ENCODE results near the gene PAK5. TPM values are rescaled to one million over a fixed set of nuclear protein-coding genes. Genes with fewer than 3 reads are reported as not detected.

PAK5 gene
- polyA plus RNA-seq (ENCODE audit: low read depth in 6 of 6): not detected

GRCh38 chr20:9838378-9839295, at the start of gene PAK5:
Gene PAK5 (minus strand): TSS chr20:9839076. CDS start chr20:9644328, 194,748 bp downstream.
- Mint-ChIP-seq H3K27ac (peak within 1 kb of the TSS in 1 of 6 donors; percentile 49), H3K27me3 (peaks cover 44 to 62% (median 57%) of the 10 kb centered on the region in 3 donors), H3K4me1 (no peaks in the 10 kb centered on the region), H3K36me3 (peaks cover 0 to 6% of the 10 kb centered on the region in 2 donors), H3K9me3 (peaks cover 2 to 23% (median 9%) of the 10 kb centered on the region in 7 donors), H3K4me3 (no peak within 1 kb of the TSS)
- DNase-seq (no peak), ATAC-seq (ENCODE audit: low read depth in 2 of 2) (no peak)

- H3K27me3 Mint-ChIP-seq: peaks cover 0 to 28% (median 19%) of the 10 kb centered on the region in 3 donors
- H3K4me3 Mint-ChIP-seq: no peak overlapping the region
- ATAC-seq (ENCODE audit: low read depth in 2 of 2) (no peak), DNase-seq (no peak)
- peaks cover 0 to 2% (median 0%) of the 10 kb centered on the region in 3 donors for H3K4me1 Mint-ChIP-seq
- no peaks in the 10 kb centered on the region for H3K36me3 Mint-ChIP-seq
- H3K27ac Mint-ChIP-seq: no peak overlapping the region
- peaks cover 2 to 29% (median 7%) of the 10 kb centered on the region in 7 donors for H3K9me3 Mint-ChIP-seq
These were observed 48.8 kb upstream of the PAK5 start for GRCh38 chr20:9887706-9888105.

- H3K4me1 Mint-ChIP-seq: peaks cover 0 to 2% (median 0%) of the 10 kb centered on the region in 3 donors
- H3K27ac Mint-ChIP-seq: no peak overlapping the region
- ATAC-seq (ENCODE audit: low read depth in 2 of 2) (no peak), DNase-seq (no peak)
- peaks cover 6 to 17% (median 17%) of the 10 kb centered on the region in 3 donors for H3K27me3 Mint-ChIP-seq
- peaks cover 2 to 29% (median 7%) of the 10 kb centered on the region in 7 donors for H3K9me3 Mint-ChIP-seq
- no peaks in the 10 kb centered on the region for H3K36me3 Mint-ChIP-seq
- H3K4me3 Mint-ChIP-seq: no peak overlapping the region
These were observed 47.4 kb upstream of the PAK5 start for GRCh38 chr20:9886227-9886626.

- no peak for ATAC-seq (ENCODE audit: low read depth in 2 of 2)
- H3K4me1 Mint-ChIP-seq: no peaks in the 10 kb centered on the region
- H3K4me3 Mint-ChIP-seq: no peak overlapping the region
These were observed 45.8 kb upstream of the PAK5 start for GRCh38 chr20:9884666-9885065.

GRCh38 chr20:9884061-9884460, 45.2 kb upstream of the PAK5 start:
- no peaks in the 10 kb centered on the region for H3K36me3 Mint-ChIP-seq
- no peak overlapping the region for H3K27ac Mint-ChIP-seq
- ATAC-seq (ENCODE audit: low read depth in 2 of 2) (no peak), DNase-seq (no peak)
- H3K4me1 Mint-ChIP-seq: no peaks in the 10 kb centered on the region
- no peak overlapping the region for H3K4me3 Mint-ChIP-seq
- H3K9me3 Mint-ChIP-seq: peaks cover under 1 to 13% (median 4%) of the 10 kb centered on the region in 7 donors
- H3K27me3 Mint-ChIP-seq: peaks cover 6 to 19% (median 17%) of the 10 kb centered on the region in 3 donors

More at GRCh38 chr20:9884666-9885065, 45.8 kb upstream of the PAK5 start:
- Mint-ChIP-seq H3K27me3 (peaks cover 6 to 19% (median 17%) of the 10 kb centered on the region in 3 donors), H3K9me3 (peaks cover 2 to 19% (median 8%) of the 10 kb centered on the region in 7 donors), H3K36me3 (no peaks in the 10 kb centered on the region), H3K27ac (no peak overlapping the region)
- DNase-seq: no peak

- H3K4me1 Mint-ChIP-seq: no peaks in the 10 kb centered on the region
- no peak overlapping the region for H3K27ac Mint-ChIP-seq
- ATAC-seq (ENCODE audit: low read depth in 2 of 2): no peak
- peaks cover 0 to 9% (median 2%) of the 10 kb centered on the region in 7 donors for H3K9me3 Mint-ChIP-seq
- no peak overlapping the region for H3K4me3 Mint-ChIP-seq
- peaks cover 8 to 14% (median 13%) of the 10 kb centered on the region in 3 donors for H3K27me3 Mint-ChIP-seq
- no peak for DNase-seq
- H3K36me3 Mint-ChIP-seq: no peaks in the 10 kb centered on the region
These were observed 39.1 kb upstream of the PAK5 start for GRCh38 chr20:9877932-9878495.

- no peaks in the 10 kb centered on the region for H3K36me3 Mint-ChIP-seq
- H3K4me1 Mint-ChIP-seq: no peaks in the 10 kb centered on the region
- H3K4me3 Mint-ChIP-seq: no peak overlapping the region
- H3K9me3 Mint-ChIP-seq: peaks cover 0 to 7% (median 3%) of the 10 kb centered on the region in 7 donors
- no peak for ATAC-seq (ENCODE audit: low read depth in 2 of 2)
- H3K27ac Mint-ChIP-seq: no peak overlapping the region
- DNase-seq: no peak
- peaks cover 4 to 9% (median 9%) of the 10 kb centered on the region in 3 donors for H3K27me3 Mint-ChIP-seq
These were observed 28.5 kb upstream of the PAK5 start for GRCh38 chr20:9867196-9867980.

- Mint-ChIP-seq H3K27ac (no peak overlapping the region), H3K27me3 (peaks cover 0 to 6% (median 0%) of the 10 kb centered on the region in 3 donors), H3K4me3 (no peak overlapping the region), H3K9me3 (peaks cover 0 to 5% (median 0%) of the 10 kb centered on the region in 7 donors), H3K36me3 (no peaks in the 10 kb centered on the region), H3K4me1 (no peaks in the 10 kb centered on the region)
- no peak for ATAC-seq (ENCODE audit: low read depth in 2 of 2)
- no peak for DNase-seq
These were observed 13.7 kb upstream of the PAK5 start for GRCh38 chr20:9852566-9852965.

- no peak overlapping the region for H3K4me3 Mint-ChIP-seq
- no peak for ATAC-seq (ENCODE audit: low read depth in 2 of 2)
- H3K36me3 Mint-ChIP-seq: peaks cover 0 to 6% of the 10 kb centered on the region in 2 donors
- peaks cover 44 to 62% (median 57%) of the 10 kb centered on the region in 3 donors for H3K27me3 Mint-ChIP-seq
- no peak overlapping the region for H3K27ac Mint-ChIP-seq
- H3K9me3 Mint-ChIP-seq: peaks cover 2 to 23% (median 10%) of the 10 kb centered on the region in 7 donors
- H3K4me1 Mint-ChIP-seq: no peaks in the 10 kb centered on the region
- no peak for DNase-seq
These were observed 750 bp upstream of the PAK5 start for GRCh38 chr20:9839626-9840025.

- Mint-ChIP-seq H3K36me3 (peaks cover 0 to 6% of the 10 kb centered on the region in 2 donors), H3K27ac (peak overlapping the region in 1 of 6 donors; percentile 49), H3K4me3 (no peak overlapping the region), H3K4me1 (no peaks in the 10 kb centered on the region), H3K27me3 (peaks cover 44 to 62% (median 57%) of the 10 kb centered on the region in 3 donors), H3K9me3 (peaks cover 2 to 22% (median 9%) of the 10 kb centered on the region in 7 donors)
- no peak for DNase-seq
- no peak for ATAC-seq (ENCODE audit: low read depth in 2 of 2)
These were observed 870 bp downstream of the PAK5 start for GRCh38 chr20:9838035-9838377.

GRCh38 chr20:9837634-9838033, 1.2 kb downstream of the PAK5 start:
- DNase-seq (no peak), ATAC-seq (ENCODE audit: low read depth in 2 of 2) (no peak)
- Mint-ChIP-seq H3K27me3 (peaks cover 44 to 62% (median 57%) of the 10 kb centered on the region in 3 donors), H3K36me3 (peaks cover 0 to 6% of the 10 kb centered on the region in 2 donors), H3K27ac (no peak overlapping the region), H3K9me3 (peaks cover 2 to 18% (median 9%) of the 10 kb centered on the region in 7 donors), H3K4me1 (no peaks in the 10 kb centered on the region), H3K4me3 (no peak overlapping the region)

GRCh38 chr20:9835302-9835701, 3.6 kb downstream of the PAK5 start:
- H3K36me3 Mint-ChIP-seq: no peaks in the 10 kb centered on the region
- peaks cover 0 to 5% (median 2%) of the 10 kb centered on the region in 7 donors for H3K9me3 Mint-ChIP-seq
- DNase-seq (no peak), ATAC-seq (ENCODE audit: low read depth in 2 of 2) (no peak)
- no peaks in the 10 kb centered on the region for H3K4me1 Mint-ChIP-seq
- peaks cover 36 to 45% (median 45%) of the 10 kb centered on the region in 3 donors for H3K27me3 Mint-ChIP-seq
- H3K27ac Mint-ChIP-seq: no peak overlapping the region
- H3K4me3 Mint-ChIP-seq: peak overlapping the region in 1 of 8 donors; percentile 23

GRCh38 chr20:9831032-9831431, 7.8 kb downstream of the PAK5 start:
- peaks cover 12 to 16% (median 15%) of the 10 kb centered on the region in 3 donors for H3K27me3 Mint-ChIP-seq
- no peak overlapping the region for H3K27ac Mint-ChIP-seq
- H3K36me3 Mint-ChIP-seq: no peaks in the 10 kb centered on the region
- H3K4me1 Mint-ChIP-seq: no peaks in the 10 kb centered on the region
- no peak overlapping the region for H3K4me3 Mint-ChIP-seq
- ATAC-seq (ENCODE audit: low read depth in 2 of 2) (no peak), DNase-seq (no peak)
- H3K9me3 Mint-ChIP-seq: peaks cover 0 to 9% (median 0%) of the 10 kb centered on the region in 7 donors

Measured in naive B cell (primary cell).